ENCODE results near the gene HMGCS1. TPM values are rescaled to one million over a fixed set of nuclear protein-coding genes. Genes with fewer than 3 reads are reported as not detected.

The HMGCS1 gene
- total RNA-seq, 1 experiment from 2014 or later, result 52.8 TPM

GRCh38 chr5:43256261-43256966 is 56.8 kb downstream of the HMGCS1 start (continued):
- TF ChIP-seq REST (IDR thresholded peaks at IDR 0.05; ENCODE audit: low read depth) (no peak), ZBTB33 (IDR thresholded peaks at IDR 0.05; ENCODE audit: extremely low read depth, insufficient replicate concordance, low read length) (no peak)

- POLR2A ChIA-PET, result no interaction called here
- Histone ChIP-seq H3K4me2 (ENCODE audit: low read length) (no peak overlapping the region), H2AFZ (ENCODE audit: low read depth, low read length, poor library complexity, severe bottlenecking) (no peak overlapping the region), H4K20me1 (ENCODE audit: insufficient read depth) (no peaks in the 10 kb centered on the region), H3K4me3 (replicated peaks in 1 of 2; ENCODE audit: low read depth in 1 of 2, low read length in 2 of 2) (no peak overlapping the region), H3K9ac (ENCODE audit: low read length) (no peak overlapping the region), H3K4me1 (ENCODE audit: control insufficient read depth in 1 of 2, insufficient read depth in 2 of 2, low read length in 2 of 2) (no peaks in the 10 kb centered on the region), H3K79me2 (ENCODE audit: insufficient read depth, low read length) (no peaks in the 10 kb centered on the region), H3K9me3 (ENCODE audit: control insufficient read depth in 1 of 2, insufficient read depth in 1 of 2, low read depth in 1 of 2, low read length in 2 of 2) (no peaks in the 10 kb centered on the region), H3K27me3 (ENCODE audit: insufficient read depth, low read length) (no peaks in the 10 kb centered on the region), H3K36me3 (ENCODE audit: control insufficient read depth in 1 of 2, insufficient read depth in 2 of 2, low read length in 2 of 2) (no peaks in the 10 kb centered on the region), H3K27ac (ENCODE audit: low read depth, low read length) (no peak overlapping the region), H3K9me2 (ENCODE audit: insufficient read depth) (no peaks in the 10 kb centered on the region)
- no peak for DNase-seq (ENCODE audit: low read depth, low spot score)
- no peak for ATAC-seq
- no peak for TF ChIP-seq TCF7L2 (IDR thresholded peaks at IDR 0.05; ENCODE audit: borderline replicate concordance, extremely low read depth, insufficient read depth, insufficient read length)
- TF ChIP-seq SP1 (IDR thresholded peaks at IDR 0.05; ENCODE audit: low read depth), result no peak
- no peak for TF ChIP-seq EGR1 (IDR thresholded peaks at IDR 0.05; ENCODE audit: low read depth)
- TF ChIP-seq JUND (IDR thresholded peaks at IDR 0.05), result no peak
- intact Hi-C loops (cut with micrococcal nuclease), result no loop called here
- no TSS peak for BruUV-seq (replicated peaks)
- RAD21 ChIA-PET (ENCODE audit: low non-redundant PET in 1 of 2, low total read pairs in 2 of 2, uncharacterized antibody in 2 of 2, unreplicated experiment in 2 of 2), result no interaction called here
- CTCF ChIA-PET, result no interaction called here
Measured at GRCh38 chr5:43255704-43256103, 57.5 kb downstream of the HMGCS1 start.

Data from HCT116 (cell line).